Activated CD8-positive, alpha-beta memory T cell treated with anti-CD3 and anti-CD28 coated beads for 4 hours (primary cell): ENCODE measurements around the gene POM121.
"Not testable (repeated sequence)": the region's sequence is repeated elsewhere in the genome, so short reads cannot be mapped to it uniquely, and the experiment has no call there.

Experiments
- DNase-seq, 2 donors: peaks; one replicate each; pipeline ENCODE4 v3.0.0-alpha.2; 2020; ENCODE audit warnings: low read depth in 2 of 2

POM121 gene

GRCh38 chr7:72995484-72995883, 70.6 kb downstream of the POM121 start:
- not testable (repeated sequence) for DNase-seq

- DNase-seq = not testable (repeated sequence)
Observed at GRCh38 chr7:72997447-72997846, 72.6 kb downstream of the POM121 start.

- not testable (repeated sequence) for DNase-seq
Observed at GRCh38 chr7:72997887-72998468, 73.1 kb downstream of the POM121 start.
